Gastroesophageal sphincter (tissue), 3 donors: ENCODE data around the gene NCOA5.

Source experiments
- EP300 ChIP-seq: sonication (generic); formaldehyde crosslinking; IDR thresholded peaks from one replicate; pipeline ENCODE4 v1.6.1; 2017; ENCODE audit warnings: antibody characterized with exemption, mild to moderate bottlenecking
- POLR2A ChIP-seq, 2 donors: fragments of 450-650 bp; IDR thresholded peaks; one replicate each; pipeline ENCODE4 v1.6.1; 2017; ENCODE audit warnings: antibody characterized with exemption in 2 of 2, mild to moderate bottlenecking in 2 of 2, moderate library complexity in 1 of 2
- POLR2AphosphoS5 ChIP-seq: sonication (generic); formaldehyde crosslinking; IDR thresholded peaks from one replicate; pipeline ENCODE4 v1.6.1; 2017; ENCODE audit warnings: antibody characterized with exemption
- TF ChIP-seq, protein P1 (sequence below), 4 experiments: fragments of 200-600 bp in 2 of 4; fragments of 450-650 bp in 2 of 4; sonication (generic) in 1 of 4; IDR thresholded peaks; one replicate each; pipeline ENCODE4 v1.5.1; 2017 to 2019; ENCODE audit warnings: antibody characterized with exemption in 4 of 4, mild to moderate bottlenecking in 2 of 4, moderate library complexity in 2 of 4

DNA sequence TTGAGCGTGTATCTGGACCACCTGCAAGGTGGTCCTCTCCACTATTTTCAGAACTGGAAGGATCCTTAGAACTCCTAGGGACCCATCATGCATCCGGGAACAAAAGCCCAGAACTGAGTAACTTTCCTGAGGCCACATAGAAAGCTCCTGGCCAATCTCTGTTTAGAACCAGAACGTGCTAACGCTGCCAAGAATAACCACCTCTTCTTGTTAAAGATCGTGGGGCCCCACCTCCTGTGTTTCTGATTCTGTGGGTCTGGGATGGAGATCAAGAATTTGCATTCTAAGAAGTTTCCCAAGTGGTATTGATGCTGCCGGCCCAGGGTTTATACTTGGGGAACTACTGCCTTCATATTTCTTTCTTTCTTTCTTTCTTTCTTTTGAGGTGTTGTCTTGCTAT, 41.6 kb upstream of the NCOA5 start:
- TF ChIP-seq, protein P1, sequence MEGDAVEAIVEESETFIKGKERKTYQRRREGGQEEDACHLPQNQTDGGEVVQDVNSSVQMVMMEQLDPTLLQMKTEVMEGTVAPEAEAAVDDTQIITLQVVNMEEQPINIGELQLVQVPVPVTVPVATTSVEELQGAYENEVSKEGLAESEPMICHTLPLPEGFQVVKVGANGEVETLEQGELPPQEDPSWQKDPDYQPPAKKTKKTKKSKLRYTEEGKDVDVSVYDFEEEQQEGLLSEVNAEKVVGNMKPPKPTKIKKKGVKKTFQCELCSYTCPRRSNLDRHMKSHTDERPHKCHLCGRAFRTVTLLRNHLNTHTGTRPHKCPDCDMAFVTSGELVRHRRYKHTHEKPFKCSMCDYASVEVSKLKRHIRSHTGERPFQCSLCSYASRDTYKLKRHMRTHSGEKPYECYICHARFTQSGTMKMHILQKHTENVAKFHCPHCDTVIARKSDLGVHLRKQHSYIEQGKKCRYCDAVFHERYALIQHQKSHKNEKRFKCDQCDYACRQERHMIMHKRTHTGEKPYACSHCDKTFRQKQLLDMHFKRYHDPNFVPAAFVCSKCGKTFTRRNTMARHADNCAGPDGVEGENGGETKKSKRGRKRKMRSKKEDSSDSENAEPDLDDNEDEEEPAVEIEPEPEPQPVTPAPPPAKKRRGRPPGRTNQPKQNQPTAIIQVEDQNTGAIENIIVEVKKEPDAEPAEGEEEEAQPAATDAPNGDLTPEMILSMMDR (IDR thresholded peaks at IDR 0.05): no peak
- TF ChIP-seq POLR2AphosphoS5 (no peak), POLR2A (IDR thresholded peaks at IDR 0.05) (no peak), EP300 (no peak)
